ENCODE results near the gene SNED1.

The SNED1 gene

DNA sequence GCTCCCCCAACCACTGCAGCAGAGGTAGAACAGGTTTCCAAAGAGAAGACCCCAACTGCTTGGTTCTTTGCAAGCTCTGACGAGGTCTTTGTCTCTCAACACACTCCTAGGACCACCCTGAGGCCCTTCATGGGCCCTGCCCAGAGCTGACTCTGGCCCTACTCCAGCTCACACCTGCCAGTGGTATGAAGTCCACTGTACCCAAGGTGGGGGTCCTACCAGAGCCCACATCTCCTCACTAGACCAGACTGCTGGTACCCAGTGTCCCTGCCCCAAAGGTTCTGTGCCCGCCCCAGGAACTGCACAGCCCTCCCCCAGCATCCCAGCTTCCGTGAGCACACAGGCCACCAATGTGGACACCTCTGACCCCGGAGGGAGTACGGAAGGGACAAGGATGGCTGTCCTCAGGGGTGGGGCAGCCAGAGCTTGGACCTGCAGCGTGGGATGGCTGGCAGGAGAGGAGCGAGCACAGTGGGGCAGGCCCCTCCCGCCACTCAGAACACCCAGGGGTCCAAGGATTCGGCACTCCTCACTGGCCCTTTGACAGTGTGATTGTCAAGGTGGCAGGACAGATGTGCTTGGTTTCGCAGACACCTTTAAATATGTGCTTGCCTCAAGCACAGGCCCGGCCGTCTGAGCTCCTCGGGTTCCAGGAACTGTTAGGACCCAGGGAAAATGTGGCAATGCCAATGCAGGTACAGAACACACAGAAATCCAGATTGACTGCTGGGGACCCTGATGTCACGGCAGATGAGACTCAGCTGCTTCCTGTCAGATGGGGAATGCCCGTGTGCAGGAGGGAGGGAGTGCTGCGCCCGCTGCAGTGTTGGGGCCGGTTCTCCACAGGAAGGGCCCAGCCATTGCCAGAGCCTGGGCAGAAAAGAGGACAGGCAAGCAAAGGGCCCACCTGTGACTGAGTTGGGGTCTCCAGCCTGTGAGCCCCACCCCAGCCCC lies 52.5 kb downstream of the SNED1 start:
- no peak for DNase-seq

DNA sequence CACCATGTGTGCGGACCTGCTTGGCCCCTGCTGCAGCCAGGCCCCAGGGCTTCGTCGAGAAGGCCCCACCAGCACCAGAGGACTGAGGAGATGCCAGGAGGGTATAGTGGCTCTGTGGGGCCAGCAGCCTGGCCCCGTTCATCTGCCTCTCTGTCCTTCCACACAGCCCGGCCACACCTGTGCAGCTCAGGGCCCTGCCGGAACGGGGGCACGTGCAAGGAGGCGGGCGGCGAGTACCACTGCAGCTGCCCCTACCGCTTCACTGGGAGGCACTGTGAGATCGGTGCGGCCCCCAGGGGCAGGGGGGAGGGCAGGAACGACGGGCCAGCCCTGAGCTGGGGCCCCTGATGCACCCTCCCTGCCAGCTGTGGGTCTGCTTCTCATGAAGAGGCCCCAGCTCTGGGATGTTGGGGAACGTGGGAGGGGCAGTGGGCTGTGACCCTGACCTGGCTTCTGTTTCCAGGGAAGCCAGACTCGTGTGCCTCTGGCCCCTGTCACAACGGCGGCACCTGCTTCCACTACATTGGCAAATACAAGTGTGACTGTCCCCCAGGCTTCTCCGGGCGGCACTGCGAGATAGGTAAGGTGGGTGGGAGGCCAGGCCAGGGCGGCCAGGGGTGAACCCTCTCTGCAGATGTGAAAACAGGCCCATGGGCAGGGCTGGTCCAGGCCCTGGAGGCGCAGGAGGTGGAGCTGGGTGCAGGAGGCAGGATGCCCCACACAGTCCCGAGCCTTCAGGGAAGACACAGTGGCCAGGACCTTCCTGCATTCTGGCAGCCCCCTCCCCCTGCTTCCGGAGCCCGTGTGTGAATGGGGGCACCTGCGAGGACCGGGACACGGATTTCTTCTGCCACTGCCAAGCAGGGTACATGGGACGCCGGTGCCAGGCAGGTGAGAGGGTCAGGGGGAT lies 53.4 kb downstream of the SNED1 start:
- DNase-seq = no peak

DNA sequence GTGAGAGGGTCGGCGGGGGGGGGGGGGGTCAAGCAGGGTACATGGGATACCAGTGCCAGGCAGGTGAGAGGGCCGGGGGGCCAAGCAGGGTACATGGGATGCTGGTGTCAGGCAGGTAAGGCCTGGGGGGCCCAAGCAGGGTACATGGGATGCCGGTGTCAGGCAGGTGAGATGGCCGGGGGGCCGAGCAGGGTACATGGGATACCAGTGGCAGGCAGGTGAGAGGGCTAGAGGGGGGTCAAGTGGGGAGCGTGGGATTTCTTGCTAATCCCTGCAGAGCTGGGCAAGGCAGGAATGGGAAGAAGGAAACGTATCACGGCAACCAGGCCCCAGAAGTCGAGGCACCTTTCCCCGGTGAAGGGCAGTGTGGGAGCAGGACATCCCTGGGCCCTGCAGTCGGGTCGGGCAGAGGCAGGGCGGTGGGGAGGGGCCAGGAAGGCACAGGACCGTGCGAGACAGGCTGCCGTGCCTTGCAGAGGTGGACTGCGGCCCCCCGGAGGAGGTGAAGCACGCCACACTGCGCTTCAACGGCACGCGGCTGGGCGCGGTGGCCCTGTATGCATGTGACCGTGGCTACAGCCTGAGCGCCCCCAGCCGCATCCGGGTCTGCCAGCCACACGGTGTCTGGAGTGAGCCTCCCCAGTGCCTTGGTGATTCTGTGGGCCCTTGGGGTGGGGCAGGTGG lies 54.4 kb downstream of the SNED1 start:
- DNase-seq = no peak

DNA sequence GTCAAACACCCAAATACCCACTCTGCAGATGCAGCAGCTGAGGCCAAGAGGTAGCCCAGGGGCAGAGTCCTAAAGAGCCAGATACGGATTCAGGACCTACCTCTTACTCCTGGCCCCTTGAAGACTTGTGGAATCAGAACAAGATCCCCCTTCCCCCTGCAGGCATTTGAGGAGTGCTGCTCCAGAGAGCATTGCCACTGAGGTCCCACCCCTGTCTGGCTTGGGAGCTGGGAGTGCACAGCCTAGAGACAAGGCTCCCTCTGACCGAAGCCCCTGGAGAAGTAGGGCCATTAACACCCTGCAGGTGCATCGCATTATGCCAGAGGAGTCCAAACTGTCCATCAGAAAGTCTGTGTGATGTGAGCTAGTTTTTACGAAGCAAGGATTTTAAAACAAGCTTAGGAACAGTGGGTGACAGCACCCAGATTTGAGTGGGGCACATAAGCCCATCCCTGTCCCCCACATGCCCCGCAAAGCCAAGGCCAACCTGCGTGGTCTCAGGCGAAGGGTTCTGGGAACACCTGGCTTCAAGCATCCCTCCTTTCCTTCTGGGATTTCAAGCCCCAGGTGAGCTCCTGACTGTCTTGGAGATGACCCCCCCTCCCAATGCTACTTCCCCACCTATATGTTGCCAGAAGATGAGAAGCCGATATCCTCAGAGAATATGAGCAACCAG lies 55.3 kb downstream of the SNED1 start:
- DNase-seq = no peak

DNA sequence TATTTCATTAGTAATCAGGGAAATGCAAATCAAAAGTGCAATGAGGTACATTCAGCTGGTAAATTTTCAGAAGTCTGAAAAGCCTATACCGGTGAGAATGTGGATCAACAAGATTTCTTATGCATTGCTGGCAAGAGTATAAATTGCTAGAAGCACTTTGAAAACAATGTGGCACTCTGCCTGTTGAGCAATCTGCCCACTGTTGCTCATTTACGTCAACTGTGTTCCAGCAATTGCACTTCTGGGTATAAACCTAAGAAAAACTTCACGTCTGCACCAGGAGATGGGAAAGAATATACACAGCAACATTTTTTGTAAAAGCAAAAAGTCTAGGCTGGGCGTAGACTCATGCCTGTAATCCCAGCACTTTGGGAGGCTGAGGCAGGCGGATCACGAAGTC lies 62.9 kb downstream of the SNED1 start:
- DNase-seq = no peak

DNA sequence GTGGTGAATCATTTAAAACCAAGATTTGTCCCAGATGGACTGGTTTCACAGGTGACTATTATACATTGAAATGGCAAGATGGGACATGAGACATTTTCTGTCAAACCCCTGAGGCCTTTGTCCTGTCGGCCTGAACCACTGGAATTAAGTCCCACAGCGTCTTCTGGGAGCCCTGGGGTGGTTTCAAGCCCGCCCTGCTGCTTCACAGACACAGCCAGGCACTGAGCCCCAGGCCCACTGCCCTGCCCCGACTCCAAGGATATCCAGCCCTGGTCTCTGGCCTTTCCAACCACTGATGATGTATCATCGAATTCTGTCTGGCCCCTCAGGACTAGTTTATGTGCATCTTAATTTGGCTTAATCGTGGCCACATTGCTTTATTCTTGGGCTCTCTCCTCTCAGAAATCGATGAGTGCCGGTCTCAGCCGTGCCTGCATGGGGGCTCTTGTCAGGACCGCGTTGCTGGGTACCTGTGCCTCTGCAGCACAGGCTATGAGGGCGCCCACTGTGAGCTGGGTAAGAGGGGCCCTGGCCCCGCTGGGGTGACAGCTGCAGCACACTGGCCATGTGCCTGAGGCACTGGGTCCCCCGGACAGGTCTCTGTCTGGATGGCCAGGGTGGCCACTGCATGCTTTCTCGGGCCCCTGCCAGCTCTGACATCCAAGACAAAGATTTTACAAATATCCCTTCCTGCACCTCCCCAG lies 64.1 kb downstream of the SNED1 start:
- DNase-seq = no peak

DNA sequence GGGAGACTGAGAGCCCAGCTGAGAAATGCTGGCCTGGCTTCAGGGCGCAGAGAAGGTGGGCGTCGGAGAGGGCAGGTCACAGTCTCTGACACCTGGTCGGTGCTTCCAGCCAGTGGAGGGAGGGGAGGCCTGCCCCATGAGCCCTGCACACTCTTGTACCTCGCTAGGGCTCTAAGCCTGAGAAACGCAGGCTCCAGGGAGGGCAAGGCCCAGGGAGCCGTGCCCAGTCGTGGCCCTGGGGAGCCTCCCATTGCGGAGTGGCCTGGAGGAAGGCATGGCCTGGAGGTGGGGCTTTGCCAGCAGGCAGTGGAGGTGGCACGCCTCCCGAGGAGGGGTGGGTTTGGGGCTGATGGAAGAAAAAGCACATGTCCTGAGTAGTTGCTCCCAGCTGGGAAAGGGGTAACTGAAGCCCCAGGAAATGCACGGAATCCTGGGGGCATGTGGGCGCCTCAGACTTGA lies 64.7 kb downstream of the SNED1 start:
- no peak for DNase-seq

DNA sequence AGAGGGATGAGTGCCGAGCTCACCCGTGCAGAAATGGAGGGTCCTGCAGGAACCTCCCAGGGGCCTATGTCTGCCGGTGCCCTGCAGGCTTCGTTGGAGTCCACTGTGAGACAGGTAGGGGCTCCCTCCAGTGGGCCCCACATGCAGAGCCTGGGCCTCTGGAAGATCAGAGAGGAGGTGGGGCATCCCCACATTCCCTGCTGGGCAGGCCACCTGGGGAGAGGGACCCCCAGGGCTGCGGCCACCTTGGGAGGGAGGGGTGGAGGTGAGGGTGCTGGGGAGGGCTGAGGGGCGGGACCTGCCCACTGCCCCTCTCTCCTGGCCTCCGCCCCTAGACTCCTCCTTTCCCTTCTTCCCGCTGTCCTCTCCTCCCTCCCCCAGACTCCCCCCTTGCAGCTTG lies 65.2 kb downstream of the SNED1 start:
- no peak for DNase-seq

DNA sequence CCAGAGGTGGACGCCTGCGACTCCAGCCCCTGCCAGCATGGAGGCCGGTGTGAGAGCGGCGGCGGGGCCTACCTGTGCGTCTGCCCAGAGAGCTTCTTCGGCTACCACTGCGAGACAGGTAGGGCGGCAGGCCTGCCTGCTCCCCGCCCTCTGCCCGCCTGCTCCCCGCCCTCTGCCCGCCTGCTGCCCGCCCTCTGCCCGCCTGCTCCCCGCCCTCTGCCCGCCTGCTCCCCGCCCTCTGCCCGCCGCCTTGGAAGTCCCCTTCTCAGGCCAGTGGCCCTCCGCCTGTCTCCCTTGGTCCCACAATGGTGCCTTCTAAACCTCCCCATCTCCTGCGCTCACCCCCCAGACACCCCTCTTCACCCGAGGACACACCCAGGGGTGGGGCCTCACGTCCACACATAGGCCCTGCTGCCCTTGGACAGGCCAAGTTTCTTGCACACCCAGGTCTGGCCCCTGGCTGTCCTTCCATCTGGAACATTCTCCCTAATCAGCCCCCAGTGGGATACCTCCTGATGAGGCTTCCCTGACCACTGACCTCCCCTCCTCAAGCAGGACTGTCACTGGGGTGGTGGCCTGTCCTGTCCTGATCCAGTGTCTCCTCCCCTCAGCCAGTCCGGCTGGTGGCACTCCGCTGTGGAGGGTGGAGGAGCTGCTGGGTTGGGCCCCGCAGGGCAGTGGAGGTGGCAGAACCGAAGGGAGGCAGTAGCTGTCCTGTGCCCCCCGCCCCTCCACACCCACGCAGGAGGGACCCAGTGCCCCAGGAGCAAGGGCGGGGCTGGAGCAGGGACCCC lies 65.8 kb downstream of the SNED1 start:
- DNase-seq = peak; percentile 45

DNA sequence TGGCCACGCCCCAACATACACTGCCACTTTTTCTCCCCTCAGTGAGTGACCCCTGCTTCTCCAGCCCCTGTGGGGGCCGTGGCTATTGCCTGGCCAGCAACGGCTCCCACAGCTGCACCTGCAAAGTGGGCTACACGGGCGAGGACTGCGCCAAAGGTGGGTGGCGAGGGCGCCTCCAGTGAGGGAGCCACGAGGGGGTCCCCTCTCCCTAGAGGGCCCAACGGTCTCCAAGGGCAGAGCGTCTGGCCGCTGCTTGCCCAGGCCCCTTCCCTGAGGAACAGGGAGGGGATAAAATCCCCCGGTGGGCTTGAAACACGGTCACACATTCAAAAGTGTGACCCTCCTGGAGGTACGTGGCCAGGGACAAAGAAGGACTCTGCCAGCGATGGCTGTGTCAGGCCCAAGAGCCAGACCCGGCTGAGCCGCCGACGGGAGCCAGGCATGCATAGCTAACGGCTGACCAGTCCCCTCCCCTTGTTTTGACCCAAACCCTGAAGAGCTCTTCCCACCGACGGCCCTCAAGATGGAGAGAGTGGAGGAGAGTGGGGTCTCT lies 66.5 kb downstream of the SNED1 start:
- no peak for DNase-seq

DNA sequence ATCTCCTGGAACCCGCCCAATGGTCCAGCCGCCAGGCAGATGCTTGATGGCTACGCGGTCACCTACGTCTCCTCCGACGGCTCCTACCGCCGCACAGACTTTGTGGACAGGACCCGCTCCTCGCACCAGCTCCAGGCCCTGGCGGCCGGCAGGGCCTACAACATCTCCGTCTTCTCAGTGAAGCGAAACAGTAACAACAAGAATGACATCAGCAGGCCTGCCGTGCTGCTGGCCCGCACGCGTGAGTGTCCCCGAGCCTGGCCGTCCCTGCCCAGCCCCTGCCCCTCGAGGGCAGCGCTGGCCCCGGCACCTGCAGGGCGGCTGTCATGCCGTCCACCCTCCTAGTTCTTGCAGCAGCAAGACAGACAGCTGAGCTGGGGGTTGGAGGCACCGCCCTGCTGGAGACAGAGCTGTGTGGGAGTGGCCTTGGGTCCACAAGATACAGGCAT lies 67.0 kb downstream of the SNED1 start:
- DNase-seq = no peak

DNA sequence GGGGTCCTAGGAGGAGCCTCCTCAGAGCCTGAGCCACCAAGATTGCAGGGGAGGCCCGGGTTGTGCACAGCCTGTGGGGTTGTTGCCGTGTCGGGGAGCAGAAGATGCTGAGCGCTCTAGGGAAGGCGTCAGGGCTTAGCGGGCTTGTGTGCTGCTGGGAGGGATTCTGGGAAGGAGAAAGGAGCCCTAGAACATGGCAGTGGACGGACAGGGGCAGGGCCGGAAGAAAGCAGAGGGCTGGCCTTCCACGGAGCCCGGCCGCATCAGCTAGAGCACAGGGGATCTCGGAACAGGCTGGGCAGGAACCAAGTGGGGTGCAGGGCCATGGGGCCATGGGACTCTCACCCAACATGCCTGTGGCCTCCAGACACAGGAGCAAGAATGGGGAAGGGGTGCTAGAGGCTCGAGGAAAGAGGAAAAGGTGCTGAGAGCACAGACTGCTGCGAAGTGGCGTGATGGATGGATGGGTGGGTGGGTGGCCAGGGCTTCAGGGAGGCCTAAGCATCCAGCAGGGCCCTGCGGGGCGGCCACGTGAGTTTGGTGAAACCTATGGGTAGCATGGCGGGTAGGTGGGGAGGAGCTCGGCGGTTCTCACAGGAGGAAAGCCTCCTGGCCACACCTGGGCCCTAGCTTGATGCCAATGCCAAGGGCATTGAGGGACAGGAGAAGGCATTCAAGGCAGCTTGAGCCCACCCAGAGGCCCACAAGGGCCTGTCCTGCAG lies 67.9 kb downstream of the SNED1 start:
- DNase-seq = no peak

DNA sequence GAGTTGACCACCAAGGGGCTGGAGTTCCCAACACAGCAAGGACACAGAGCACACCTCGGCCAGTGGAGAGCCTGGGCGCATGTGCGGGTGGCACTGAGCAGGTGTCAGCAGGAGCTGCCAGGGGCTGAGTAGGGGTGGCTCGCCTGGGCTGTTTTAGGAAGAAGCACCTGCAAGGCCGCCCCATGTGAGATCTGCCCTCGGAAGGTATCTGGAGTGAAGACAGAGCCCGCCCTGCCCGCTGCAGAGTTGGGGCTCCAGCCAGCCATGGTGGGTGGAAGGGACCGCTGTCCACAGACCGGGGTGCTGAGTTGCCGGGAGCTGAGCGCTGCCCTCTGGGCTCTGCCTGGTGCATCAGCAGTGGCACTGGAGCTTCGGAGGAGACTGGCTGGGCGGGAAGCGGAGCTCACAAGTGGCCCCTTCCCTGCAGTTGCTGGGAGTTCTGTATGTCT lies 68.5 kb downstream of the SNED1 start:
- DNase-seq = peak; percentile 11

DNA sequence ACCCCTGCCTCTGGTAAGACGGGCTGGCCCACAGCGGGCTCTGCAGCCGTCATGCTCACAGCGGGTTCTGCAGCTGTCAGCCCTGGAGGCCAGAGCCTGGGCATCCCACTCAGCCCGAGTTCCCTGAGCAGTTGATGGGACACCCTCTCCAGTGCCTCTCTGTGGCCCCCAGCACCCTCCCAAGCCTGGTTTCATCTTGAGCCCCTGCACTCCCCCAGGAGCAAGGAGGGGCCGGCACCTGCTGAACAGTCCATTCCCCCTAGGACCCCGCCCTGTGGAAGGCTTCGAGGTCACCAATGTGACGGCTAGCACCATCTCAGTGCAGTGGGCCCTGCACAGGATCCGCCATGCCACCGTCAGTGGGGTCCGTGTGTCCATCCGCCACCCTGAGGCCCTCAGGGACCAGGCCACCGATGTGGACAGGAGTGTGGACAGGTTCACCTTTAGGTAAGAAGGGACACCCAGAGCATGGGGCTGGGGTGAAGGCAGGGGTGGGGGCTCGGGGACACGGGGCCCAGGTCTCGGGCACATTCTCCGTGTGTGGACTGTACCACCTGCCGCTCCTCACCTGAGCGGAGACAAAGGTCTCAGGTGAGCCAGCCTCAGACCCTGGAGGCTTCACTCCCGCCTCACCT lies 69.2 kb downstream of the SNED1 start:
- DNase-seq = no peak

DNA sequence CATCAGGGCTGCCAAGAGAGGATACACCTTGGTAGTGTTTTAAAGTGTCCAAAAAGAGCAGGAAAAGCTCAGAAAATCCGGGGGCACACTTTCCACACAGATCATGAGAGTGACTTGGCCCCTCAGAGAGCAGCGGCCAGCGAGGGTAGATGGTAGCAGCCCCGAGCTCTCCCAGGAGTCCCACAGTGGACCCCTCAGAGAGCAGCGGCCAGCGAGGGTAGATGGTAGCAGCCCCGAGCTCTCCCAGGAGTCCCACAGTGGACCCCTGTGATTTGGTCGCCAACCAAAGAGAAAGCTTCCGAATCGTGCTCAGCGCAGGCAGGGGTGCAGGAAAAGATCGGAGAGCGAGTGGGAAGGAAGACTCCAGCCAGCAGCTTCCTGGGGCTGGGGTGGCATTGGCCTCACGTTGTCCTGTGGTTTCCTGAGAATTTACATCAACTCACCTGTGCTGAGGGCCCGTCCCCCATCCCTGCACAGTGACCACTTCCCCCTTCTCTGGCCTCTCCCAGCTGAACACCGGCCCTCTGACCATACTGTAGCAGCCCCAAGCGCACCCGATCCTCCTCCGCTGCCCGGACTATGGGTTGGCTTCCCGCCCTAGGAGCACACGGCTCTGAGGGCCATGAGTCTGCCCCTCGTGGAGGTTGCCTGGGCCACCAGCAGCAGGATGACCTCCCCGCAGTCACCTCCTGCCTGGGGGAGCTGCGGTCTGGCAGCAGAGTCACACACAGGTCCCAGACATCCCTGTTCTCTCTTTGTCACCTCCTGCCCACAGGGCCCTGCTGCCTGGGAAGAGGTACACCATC lies 69.9 kb downstream of the SNED1 start:
- no peak for DNase-seq

DNA sequence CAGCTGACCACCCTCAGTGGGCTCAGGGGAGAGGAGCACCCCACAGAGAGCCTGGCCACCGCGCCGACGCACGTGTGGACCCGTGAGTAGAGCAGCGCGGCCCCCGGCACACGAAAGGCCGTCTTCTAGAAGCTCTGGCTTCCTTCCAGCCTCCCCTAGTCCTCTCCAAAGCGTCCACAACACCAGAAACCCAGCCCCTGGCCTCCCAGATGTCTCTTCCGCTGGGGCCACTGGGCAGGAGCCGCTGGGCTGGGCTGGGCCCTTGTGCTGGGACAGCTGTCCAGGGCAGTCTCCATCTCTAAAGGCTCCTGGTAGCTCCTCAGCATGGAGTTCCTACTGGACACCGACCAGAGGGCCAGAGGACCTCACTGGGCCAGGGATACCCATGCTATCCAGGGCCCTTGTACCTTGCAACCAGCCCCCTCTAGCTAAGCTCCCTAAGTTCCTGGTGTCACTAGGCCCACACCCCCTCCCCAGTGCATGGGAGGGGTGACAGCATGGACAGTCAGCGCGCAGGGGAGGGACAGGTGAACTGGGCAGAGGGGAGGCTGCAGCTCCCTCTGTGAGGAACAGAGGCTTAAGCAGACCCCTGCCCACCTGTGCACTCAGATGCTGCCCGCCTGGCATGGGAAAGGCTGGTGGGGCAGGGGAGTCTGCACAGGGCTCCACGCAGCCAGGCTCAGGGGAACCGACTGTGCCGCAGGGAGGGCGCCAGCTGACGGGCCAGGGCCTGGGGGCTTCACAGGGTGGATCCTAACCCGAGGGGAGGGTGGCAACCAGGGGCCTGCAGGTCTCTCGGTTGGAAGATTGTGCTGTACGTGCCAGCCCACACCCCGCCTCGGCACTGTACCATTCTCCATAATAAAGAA lies 70.8 kb downstream of the SNED1 start:
- DNase-seq = no peak

DNA sequence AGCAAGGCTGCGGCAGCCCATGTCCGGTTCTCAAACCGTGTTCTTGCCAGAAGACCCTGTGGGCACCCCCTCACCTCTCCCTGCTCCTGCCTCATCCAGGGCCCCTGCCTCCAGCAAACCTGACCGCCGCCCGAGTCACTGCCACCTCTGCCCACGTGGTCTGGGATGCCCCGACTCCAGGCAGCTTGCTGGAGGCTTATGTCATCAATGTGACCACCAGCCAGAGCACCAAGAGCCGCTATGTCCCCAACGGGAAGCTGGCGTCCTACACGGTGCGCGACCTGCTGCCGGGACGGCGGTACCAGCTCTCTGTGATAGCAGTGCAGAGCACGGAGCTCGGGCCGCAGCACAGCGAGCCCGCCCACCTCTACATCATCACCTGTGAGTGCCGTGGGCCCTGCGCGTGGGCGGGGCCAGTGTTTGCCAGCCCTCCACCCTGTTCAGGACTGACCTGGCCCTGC lies 71.4 kb downstream of the SNED1 start:
- no peak for DNase-seq

Measured in RPMI8226 (cell line).